ENCODE results near the gene SPOCD1.

The SPOCD1 gene

GRCh38 chr1:31831397-31832378, 15.9 kb upstream of the SPOCD1 start:
- no peaks in the 10 kb centered on the region for H3K27me3 ChIP-seq (ENCODE audit: insufficient read depth, poor library complexity, severe bottlenecking)
- TF ChIP-seq CTCF (IDR thresholded peaks at IDR 0.05; ENCODE audit: insufficient read depth, low read length): no peak
- no peak for TF ChIP-seq POLR2AphosphoS5 (IDR thresholded peaks at IDR 0.05; ENCODE audit: low read depth)
- no peak for TF ChIP-seq REST (IDR thresholded peaks at IDR 0.05; ENCODE audit: insufficient replicate concordance, low read depth)
- no peak for TF ChIP-seq GABPA (IDR thresholded peaks at IDR 0.05; ENCODE audit: low read depth)
- TF ChIP-seq SPI1 (IDR thresholded peaks at IDR 0.05; ENCODE audit: borderline replicate concordance, low read depth): no peak
- no peak overlapping the region for H3K27ac ChIP-seq (replicated peaks)
- no peak overlapping the region for H3K4me3 ChIP-seq (replicated peaks; ENCODE audit: insufficient read depth, low read length)
- DNase-seq (ENCODE audit: low read depth in 1 of 2, low spot score in 1 of 2): no peak

- DNase-seq (ENCODE audit: low read depth in 1 of 2, low spot score in 1 of 2): no peak
- TF ChIP-seq CTCF (IDR thresholded peaks at IDR 0.05; ENCODE audit: insufficient read depth, low read length): no peak
- TF ChIP-seq REST (IDR thresholded peaks at IDR 0.05; ENCODE audit: insufficient replicate concordance, low read depth): no peak
- TF ChIP-seq GABPA (IDR thresholded peaks at IDR 0.05; ENCODE audit: low read depth): no peak
- no peak for TF ChIP-seq POLR2AphosphoS5 (IDR thresholded peaks at IDR 0.05; ENCODE audit: low read depth)
- no peak for TF ChIP-seq SPI1 (IDR thresholded peaks at IDR 0.05; ENCODE audit: borderline replicate concordance, low read depth)
- H3K27me3 ChIP-seq (ENCODE audit: insufficient read depth, poor library complexity, severe bottlenecking): no peaks in the 10 kb centered on the region
Observed at GRCh38 chr1:31830511-31830910, 14.7 kb upstream of the SPOCD1 start.

GRCh38 chr1:31830065-31830464, 14.2 kb upstream of the SPOCD1 start:
- no peaks in the 10 kb centered on the region for H3K27me3 ChIP-seq (ENCODE audit: insufficient read depth, poor library complexity, severe bottlenecking)
- H3K27ac ChIP-seq (replicated peaks): no peak overlapping the region
- H3K4me3 ChIP-seq (replicated peaks; ENCODE audit: insufficient read depth, low read length): no peak overlapping the region
- TF ChIP-seq GABPA (IDR thresholded peaks at IDR 0.05; ENCODE audit: low read depth) (no peak), CTCF (IDR thresholded peaks at IDR 0.05; ENCODE audit: insufficient read depth, low read length) (no peak), REST (IDR thresholded peaks at IDR 0.05; ENCODE audit: insufficient replicate concordance, low read depth) (no peak), POLR2AphosphoS5 (IDR thresholded peaks at IDR 0.05; ENCODE audit: low read depth) (no peak), SPI1 (IDR thresholded peaks at IDR 0.05; ENCODE audit: borderline replicate concordance, low read depth) (no peak)
- no peak for DNase-seq (ENCODE audit: low read depth in 1 of 2, low spot score in 1 of 2)

More at GRCh38 chr1:31830511-31830910, 14.7 kb upstream of the SPOCD1 start:
- Histone ChIP-seq H3K4me3 (replicated peaks; ENCODE audit: insufficient read depth, low read length) (no peak overlapping the region), H3K27ac (replicated peaks) (no peak overlapping the region)

All from HL-60 (cell line).